ENCODE results near the gene ISG20L2. TPM values are rescaled to one million over a fixed set of nuclear protein-coding genes. Genes with fewer than 3 reads are reported as not detected.

Gene ISG20L2, protein sequence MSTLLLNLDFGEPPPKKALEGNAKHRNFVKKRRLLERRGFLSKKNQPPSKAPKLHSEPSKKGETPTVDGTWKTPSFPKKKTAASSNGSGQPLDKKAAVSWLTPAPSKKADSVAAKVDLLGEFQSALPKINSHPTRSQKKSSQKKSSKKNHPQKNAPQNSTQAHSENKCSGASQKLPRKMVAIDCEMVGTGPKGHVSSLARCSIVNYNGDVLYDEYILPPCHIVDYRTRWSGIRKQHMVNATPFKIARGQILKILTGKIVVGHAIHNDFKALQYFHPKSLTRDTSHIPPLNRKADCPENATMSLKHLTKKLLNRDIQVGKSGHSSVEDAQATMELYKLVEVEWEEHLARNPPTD
- total RNA-seq (10 to 100 TPM; 47.9 to 53.1 TPM), polyA plus RNA-seq (10 to 100 TPM; 11.4 to 19.3 TPM)

DNA sequence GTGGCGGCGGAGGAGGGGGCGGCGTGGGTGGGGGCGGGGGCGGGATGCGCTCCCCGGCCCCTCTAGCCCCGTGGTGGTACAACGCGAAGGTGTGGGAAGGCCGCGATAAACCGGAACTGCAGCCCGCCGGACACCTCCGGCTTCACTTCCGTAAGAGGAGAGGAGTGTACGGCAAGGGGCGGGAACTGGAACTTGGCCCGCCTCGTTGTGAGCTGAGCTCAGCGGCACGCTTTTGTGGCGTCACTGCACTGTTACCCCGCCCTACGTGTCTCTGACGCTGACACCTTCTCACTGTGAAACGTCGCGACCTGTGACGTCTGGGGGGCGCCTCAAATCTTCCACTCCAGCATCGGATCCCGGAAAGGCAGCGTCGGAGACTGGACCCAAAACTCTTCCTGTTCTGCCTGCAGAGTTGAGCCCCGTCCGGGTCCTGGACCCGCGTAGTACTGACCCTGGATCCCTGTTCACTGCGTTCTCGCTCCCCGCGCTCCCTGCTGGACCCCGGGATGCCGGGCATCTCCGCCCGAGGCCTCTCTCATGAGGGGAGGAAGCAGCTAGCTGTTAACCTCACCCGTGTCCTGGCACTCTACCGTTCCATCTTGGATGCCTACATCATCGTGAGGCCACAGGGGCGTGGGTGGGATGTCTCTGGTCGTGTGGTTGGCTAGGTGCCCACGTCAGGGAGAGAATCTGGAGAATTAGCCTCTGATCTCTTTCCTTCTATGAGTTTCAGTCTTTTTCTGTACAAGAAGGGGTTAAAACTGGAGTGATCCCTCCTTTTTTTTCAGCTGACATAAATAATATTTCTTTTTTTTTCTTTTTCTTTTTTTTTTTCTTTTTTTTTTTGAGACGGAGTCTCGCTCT, at the start of gene ISG20L2:
ISG20L2 (minus strand) TSS at position 168 of the 864 bp plus-strand sequence. CDS start 1,114 bp downstream, outside the sequence.
- Mint-ChIP-seq H3K9me3 (no peaks in the 10 kb centered on the region), H3K4me3 (no peak within 1 kb of the TSS)
- CTCF ChIA-PET (ENCODE audit: partially characterized antibody), result interaction anchor here (0.7 to 6.9 kb wide), 15 partner anchors 8 to 162 kb away, joined by 3 to 314 read pairs (median 16); partner anchors contain the start of genes CRABP2, HDGF, INSRR and MRPL24

DNA sequence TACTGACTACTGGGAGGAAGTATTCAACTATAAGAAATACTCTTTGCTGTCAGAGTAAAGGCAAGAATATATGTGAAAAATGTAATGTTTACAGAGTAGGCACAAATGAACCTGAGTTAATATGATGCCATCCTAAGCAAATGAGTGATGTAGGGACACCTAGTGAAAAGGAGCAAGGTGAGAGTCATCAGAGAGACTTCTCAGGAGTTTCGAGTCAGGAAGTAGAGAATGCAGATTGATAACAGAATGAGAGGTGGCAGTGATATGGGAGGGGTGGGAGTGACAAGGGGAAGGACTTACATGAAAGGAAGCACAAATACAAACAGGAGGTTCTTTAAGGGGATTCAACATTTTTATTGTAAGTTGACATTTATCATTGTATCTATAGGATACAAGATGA, 49.0 kb upstream of the ISG20L2 start:
- Mint-ChIP-seq H3K4me3 (peak overlapping the region in 2 of 8 donors; percentile 2 to 59), H3K36me3 (peaks cover 28 to 37% of the 10 kb centered on the region in 2 donors), H3K9me3 (no peaks in the 10 kb centered on the region), H3K4me1 (peaks cover 38 to 57% (median 42%) of the 10 kb centered on the region in 4 donors), H3K27ac (peak overlapping the region in 4 of 7 donors; percentile 33 to 81 (median 72)), H3K27me3 (no peaks in the 10 kb centered on the region)
- intact Hi-C loops (cut with micrococcal nuclease), result no loop called here
- Histone ChIP-seq H3K27me3 (ENCODE audit: insufficient read depth, low read length) (no peaks in the 10 kb centered on the region), H3K36me3 (ENCODE audit: insufficient read depth, low read length) (peaks cover 11% of the 10 kb centered on the region), H3K9me3 (ENCODE audit: control insufficient read depth in 1 of 2, low read length in 2 of 2) (no peaks in the 10 kb centered on the region), H3K4me1 (ENCODE audit: insufficient read depth, low read length) (peaks cover 34% of the 10 kb centered on the region), H3K4me3 (ENCODE audit: low read length in 2 of 2) (no peak overlapping the region), H3K27ac (ENCODE audit: low read depth, low read length) (no peak overlapping the region)
- ChIA-PET CTCF (ENCODE audit: partially characterized antibody) (no interaction called here), POLR2A (ENCODE audit: partially characterized antibody) (interaction anchor here (1.2 kb wide), 1 partner anchor 49 kb away, joined by 4 read pairs; the partner anchor contains the start of genes ISG20L2 and METTL25B)
- DNase-seq, result no peak

More for the DNA sequence above, at the start of gene ISG20L2:
- no peaks in the 10 kb centered on the region for H3K9me3 ChIP-seq (ENCODE audit: control insufficient read depth in 1 of 2, low read length in 2 of 2)
- H3K36me3 Mint-ChIP-seq, result peaks cover 8 to 28% of the 10 kb centered on the region in 2 donors
- H3K4me3 ChIP-seq (ENCODE audit: low read length in 2 of 2), result peak within 1 kb of the TSS; percentile 96 to 99
- intact Hi-C loops (cut with micrococcal nuclease), result loop anchor here (1.0 to 5.0 kb wide), 7 partner anchors 12 to 224 kb away; partner anchors contain the start of genes HDGF, MRPL24, PRCC and SH2D2A
- peak within 1 kb of the TSS; percentile 90 for H3K27ac ChIP-seq (ENCODE audit: low read depth, low read length)
- POLR2A ChIA-PET (ENCODE audit: partially characterized antibody), result interaction anchor here (0.6 to 7.8 kb wide), 20 partner anchors 9 to 228 kb away, joined by 3 to 126 read pairs (median 6); partner anchors contain the start of genes CRABP2, HDGF, MEF2D and MRPL24
- H3K27me3 Mint-ChIP-seq, result no peaks in the 10 kb centered on the region
- peaks cover 47% of the 10 kb centered on the region for H3K4me1 ChIP-seq (ENCODE audit: insufficient read depth, low read length)
- H3K27me3 ChIP-seq (ENCODE audit: insufficient read depth, low read length), result no peaks in the 10 kb centered on the region
- H3K27ac Mint-ChIP-seq, result peak within 1 kb of the TSS in 3 of 7 donors; percentile 94 to 99 (median 98)
- H3K36me3 ChIP-seq (ENCODE audit: insufficient read depth, low read length), result peaks cover 16% of the 10 kb centered on the region
- peak; percentile 92 to 99 (median 96) for DNase-seq
- H3K4me1 Mint-ChIP-seq, result peaks cover 8 to 19% (median 10%) of the 10 kb centered on the region in 4 donors

GRCh38 chr1:156776942-156777341, 48.4 kb upstream of the ISG20L2 start:
- Histone ChIP-seq H3K4me1 (ENCODE audit: insufficient read depth, low read length) (peaks cover 40% of the 10 kb centered on the region), H3K4me3 (ENCODE audit: low read length in 2 of 2) (no peak overlapping the region), H3K27me3 (ENCODE audit: insufficient read depth, low read length) (no peaks in the 10 kb centered on the region), H3K36me3 (ENCODE audit: insufficient read depth, low read length) (peaks cover 11% of the 10 kb centered on the region), H3K27ac (ENCODE audit: low read depth, low read length) (no peak overlapping the region), H3K9me3 (ENCODE audit: control insufficient read depth in 1 of 2, low read length in 2 of 2) (no peaks in the 10 kb centered on the region)
- ChIA-PET POLR2A (ENCODE audit: partially characterized antibody) (interaction anchor here (1.0 to 1.2 kb wide), 2 partner anchors 10 to 48 kb away, joined by 4 read pairs; partner anchors contain the start of genes ISG20L2, METTL25B and PRCC), CTCF (ENCODE audit: partially characterized antibody) (interaction anchor here (1.4 kb wide), 1 partner anchor 15 kb away, joined by 4 read pairs; no protein-coding TSS in a partner anchor)
- intact Hi-C loops (cut with micrococcal nuclease), result no loop called here
- no peak for DNase-seq
- Mint-ChIP-seq H3K27me3 (no peaks in the 10 kb centered on the region), H3K4me1 (peaks cover 36 to 57% (median 45%) of the 10 kb centered on the region in 4 donors), H3K27ac (peak overlapping the region in 5 of 7 donors; percentile 11 to 81 (median 31)), H3K4me3 (peak overlapping the region in 1 of 8 donors; percentile 12), H3K9me3 (no peaks in the 10 kb centered on the region), H3K36me3 (peaks cover 27 to 31% of the 10 kb centered on the region in 2 donors)

- no peaks in the 10 kb centered on the region for H3K27me3 Mint-ChIP-seq
- Histone ChIP-seq H3K4me3 (ENCODE audit: low read length in 2 of 2) (no peak overlapping the region), H3K36me3 (ENCODE audit: insufficient read depth, low read length) (peaks cover 17% of the 10 kb centered on the region), H3K27me3 (ENCODE audit: insufficient read depth, low read length) (no peaks in the 10 kb centered on the region), H3K27ac (ENCODE audit: low read depth, low read length) (no peak overlapping the region), H3K4me1 (ENCODE audit: insufficient read depth, low read length) (peaks cover 47% of the 10 kb centered on the region), H3K9me3 (ENCODE audit: control insufficient read depth in 1 of 2, low read length in 2 of 2) (no peaks in the 10 kb centered on the region)
- no peaks in the 10 kb centered on the region for H3K9me3 Mint-ChIP-seq
- peaks cover 22 to 25% of the 10 kb centered on the region in 2 donors for H3K36me3 Mint-ChIP-seq
- H3K27ac Mint-ChIP-seq, result peak overlapping the region in 3 of 7 donors; percentile 5 to 38 (median 6)
- ChIA-PET POLR2A (ENCODE audit: partially characterized antibody) (no interaction called here), CTCF (ENCODE audit: partially characterized antibody) (interaction anchor here (1.4 to 2.1 kb wide), 2 partner anchors 16 to 49 kb away, joined by 4 to 7 read pairs; no protein-coding TSS in a partner anchor)
- H3K4me1 Mint-ChIP-seq, result peaks cover 34 to 56% (median 48%) of the 10 kb centered on the region in 4 donors
- peak overlapping the region in 2 of 8 donors; percentile 0 to 1 for H3K4me3 Mint-ChIP-seq
- no peak for DNase-seq
- intact Hi-C loops (cut with micrococcal nuclease), result no loop called here
These were observed 47.2 kb upstream of the ISG20L2 start for GRCh38 chr1:156775799-156776198.

GRCh38 chr1:156773607-156774006, 45.0 kb upstream of the ISG20L2 start:
- no peak for DNase-seq
- Histone ChIP-seq H3K27ac (ENCODE audit: low read depth, low read length) (no peak overlapping the region), H3K9me3 (ENCODE audit: control insufficient read depth in 1 of 2, low read length in 2 of 2) (no peaks in the 10 kb centered on the region), H3K36me3 (ENCODE audit: insufficient read depth, low read length) (peaks cover 17% of the 10 kb centered on the region), H3K4me1 (ENCODE audit: insufficient read depth, low read length) (peaks cover 64% of the 10 kb centered on the region), H3K4me3 (ENCODE audit: low read length in 2 of 2) (no peak overlapping the region), H3K27me3 (ENCODE audit: insufficient read depth, low read length) (no peaks in the 10 kb centered on the region)
- POLR2A ChIA-PET (ENCODE audit: partially characterized antibody), result interaction anchor here (0.9 kb wide), 1 partner anchor 22 kb away, joined by 3 read pairs; the partner anchor contains the start of gene HDGF
- Mint-ChIP-seq H3K9me3 (no peaks in the 10 kb centered on the region), H3K27ac (peak overlapping the region in 3 of 7 donors; percentile 46 to 91 (median 58)), H3K4me1 (peaks cover 44 to 75% (median 65%) of the 10 kb centered on the region in 4 donors), H3K4me3 (peak overlapping the region in 1 of 8 donors; percentile 50), H3K27me3 (no peaks in the 10 kb centered on the region), H3K36me3 (peaks cover 32 to 38% of the 10 kb centered on the region in 2 donors)
- CTCF ChIA-PET (ENCODE audit: partially characterized antibody), result interaction anchor here (0.7 to 2.1 kb wide), 3 partner anchors 40 to 119 kb away, joined by 3 to 7 read pairs (median 3); no protein-coding TSS in a partner anchor
- intact Hi-C loops (cut with micrococcal nuclease), result no loop called here

- H3K4me1 ChIP-seq (ENCODE audit: insufficient read depth, low read length), result peaks cover 71% of the 10 kb centered on the region
- H3K4me3 Mint-ChIP-seq, result no peak overlapping the region
- ChIA-PET CTCF (ENCODE audit: partially characterized antibody) (interaction anchor here (0.7 to 8.7 kb wide), 6 partner anchors 41 to 149 kb away, joined by 3 to 91 read pairs (median 4); partner anchors contain the start of genes ISG20L2, METTL25B and NTRK1), POLR2A (ENCODE audit: partially characterized antibody) (interaction anchor here (0.9 to 1.2 kb wide), 2 partner anchors 21 to 32 kb away, joined by 3 read pairs; partner anchors contain the start of genes HDGF and MRPL24)
- peaks cover 17% of the 10 kb centered on the region for H3K36me3 ChIP-seq (ENCODE audit: insufficient read depth, low read length)
- H3K9me3 ChIP-seq (ENCODE audit: control insufficient read depth in 1 of 2, low read length in 2 of 2), result no peaks in the 10 kb centered on the region
- H3K9me3 Mint-ChIP-seq, result no peaks in the 10 kb centered on the region
- H3K27ac Mint-ChIP-seq, result peak overlapping the region in 5 of 7 donors; percentile 6 to 63 (median 31)
- no peak for DNase-seq
- intact Hi-C loops (cut with micrococcal nuclease), result no loop called here
- no peaks in the 10 kb centered on the region for H3K27me3 ChIP-seq (ENCODE audit: insufficient read depth, low read length)
- peaks cover 32 to 38% of the 10 kb centered on the region in 2 donors for H3K36me3 Mint-ChIP-seq
- H3K27ac ChIP-seq (ENCODE audit: low read depth, low read length), result no peak overlapping the region
- no peaks in the 10 kb centered on the region for H3K27me3 Mint-ChIP-seq
- H3K4me1 Mint-ChIP-seq, result peaks cover 43 to 77% (median 65%) of the 10 kb centered on the region in 4 donors
- no peak overlapping the region for H3K4me3 ChIP-seq (ENCODE audit: low read length in 2 of 2)
These were observed 44.3 kb upstream of the ISG20L2 start for GRCh38 chr1:156772728-156773497.
